GM18873 (cell line): ENCODE data around the gene LRG1.
"Not testable (repeated sequence)": the region's sequence is repeated elsewhere in the genome, so short reads cannot be mapped to it uniquely, and the experiment has no call there.

Source experiments
- ATAC-seq: cut with Tn5 transposase; IDR thresholded peaks from one replicate; pipeline ENCODE4 v1.9.1; 2021; ENCODE audit warnings: mild to moderate bottlenecking, moderate library complexity, moderate number of reproducible peaks; ENCODE audit not compliant: unreplicated experiment, low FRiP score

Gene LRG1

DNA sequence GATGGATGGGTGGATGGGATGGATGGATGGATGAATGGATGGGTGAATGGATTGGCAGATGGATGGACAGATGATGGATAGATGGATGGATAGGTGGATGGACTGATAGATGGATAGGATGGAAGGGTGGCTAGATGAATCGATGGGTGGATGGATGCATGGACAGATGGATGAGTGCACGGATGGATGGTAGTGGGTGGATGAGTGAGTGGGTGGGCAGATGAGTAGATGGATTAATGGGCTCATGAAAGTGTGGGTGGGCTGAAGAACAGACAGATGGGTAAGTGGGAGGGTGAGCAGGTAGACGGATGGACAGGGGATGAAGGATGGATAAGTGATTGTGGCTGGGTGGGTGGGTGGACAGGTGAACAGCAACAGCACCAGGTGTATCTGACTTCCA, 13.9 kb upstream of the LRG1 start:
- ATAC-seq, result no peak

DNA sequence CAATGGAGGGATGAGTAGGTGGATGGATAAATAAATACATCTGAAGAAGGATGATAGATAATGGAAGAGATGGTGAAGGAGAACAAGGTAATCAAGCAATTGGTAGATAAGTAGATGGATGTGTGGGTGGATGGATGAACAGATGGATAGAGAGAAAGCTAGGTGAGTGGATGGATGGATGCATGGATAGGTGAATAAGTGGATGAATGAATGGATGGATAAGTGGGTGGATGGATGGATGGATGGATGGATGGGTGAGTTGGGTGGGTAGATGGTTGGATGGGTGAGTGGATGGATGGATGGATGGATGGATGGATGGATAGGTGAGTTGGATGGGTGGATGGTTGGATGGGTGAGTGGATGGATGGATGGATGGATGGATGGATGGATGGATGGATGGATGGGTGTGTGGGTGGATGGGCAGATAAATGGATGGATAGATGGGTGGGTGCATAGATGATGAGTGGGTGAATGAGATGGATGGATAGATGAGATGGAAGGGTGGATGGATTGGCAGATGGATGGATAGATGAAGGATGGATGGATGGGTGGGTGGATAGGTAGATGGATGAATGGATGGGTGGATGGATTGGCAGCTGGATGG, 13.4 kb upstream of the LRG1 start:
- no peak for ATAC-seq

DNA sequence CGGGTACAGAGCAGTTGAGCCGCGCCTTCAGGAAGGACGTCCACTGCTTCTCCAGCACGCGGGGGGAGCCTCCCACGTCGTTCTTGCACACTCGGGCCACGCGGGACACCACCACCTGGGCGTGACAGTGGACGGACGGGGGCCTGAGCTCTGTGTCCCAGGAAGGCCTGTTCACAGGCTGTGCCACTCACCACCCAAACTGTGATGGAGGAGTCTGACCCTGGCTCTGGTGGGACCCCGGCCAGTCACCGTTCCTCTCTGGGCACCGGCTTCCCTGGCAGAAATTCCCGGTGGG, 12.6 kb upstream of the LRG1 start:
- no peak for ATAC-seq

DNA sequence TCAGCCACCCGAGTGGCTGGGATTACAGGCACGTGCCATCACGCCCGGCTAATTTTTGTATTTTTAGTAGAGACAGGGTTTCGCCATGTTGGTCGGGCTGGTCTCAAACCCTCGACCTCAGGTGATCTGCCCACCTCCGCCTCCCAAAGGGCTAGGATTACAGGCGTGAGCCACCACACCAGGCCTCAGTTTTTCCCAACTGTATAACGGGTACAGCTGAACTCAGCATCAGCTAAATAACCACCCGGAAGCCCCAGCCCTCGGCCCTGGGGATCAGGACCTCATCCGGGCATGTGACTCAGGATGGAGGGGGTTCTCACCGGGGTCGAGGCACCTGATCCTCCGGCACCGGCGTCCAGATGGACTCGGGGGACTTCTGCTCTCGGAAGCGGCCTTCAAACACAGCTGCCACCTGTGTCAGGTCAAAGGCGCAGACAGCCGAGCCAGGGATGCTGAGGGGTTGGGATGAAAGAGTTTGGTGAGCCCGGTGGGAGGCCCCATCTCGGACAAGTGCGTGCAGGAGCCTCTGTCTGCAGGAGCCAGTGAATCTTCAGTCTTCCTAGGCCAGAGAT, 10.7 kb upstream of the LRG1 start:
- no peak for ATAC-seq

DNA sequence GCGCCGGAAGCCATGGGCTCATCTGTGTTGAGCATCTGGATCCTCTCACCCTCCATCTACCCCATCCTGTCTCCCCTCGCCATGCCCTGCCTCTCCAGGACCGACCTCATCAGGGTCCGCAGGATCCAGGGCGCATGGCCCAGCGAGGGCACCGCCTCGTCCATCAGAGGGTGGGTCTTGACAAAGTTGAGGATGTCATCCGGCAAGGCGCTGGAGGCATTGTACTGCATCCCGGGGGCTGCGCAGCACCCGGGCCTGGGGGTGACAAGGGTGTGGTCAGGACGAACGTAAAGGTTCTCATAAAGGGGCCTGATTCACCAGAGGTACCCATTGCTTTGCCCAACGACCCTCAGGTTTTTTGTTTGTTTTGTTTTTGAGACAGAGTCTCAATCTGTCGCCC, 10.2 kb upstream of the LRG1 start:
- no peak for ATAC-seq

DNA sequence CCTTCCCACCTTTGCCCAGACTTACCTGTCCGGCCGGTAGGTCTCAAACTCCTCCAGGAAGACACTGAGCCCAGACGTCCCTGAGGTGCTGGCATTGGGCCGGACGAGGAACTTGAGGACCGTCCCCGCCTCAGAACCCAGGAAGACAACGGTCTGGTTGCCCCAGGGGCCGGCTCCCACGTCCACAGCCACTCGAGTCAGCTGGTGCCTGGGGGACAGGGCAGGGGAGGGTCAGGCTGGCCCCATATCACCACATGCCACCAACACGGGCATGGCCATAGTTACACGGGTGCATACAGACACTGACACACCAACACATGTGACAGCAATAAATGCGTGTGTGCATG, 8.4 kb upstream of the LRG1 start:
- no peak for ATAC-seq

DNA sequence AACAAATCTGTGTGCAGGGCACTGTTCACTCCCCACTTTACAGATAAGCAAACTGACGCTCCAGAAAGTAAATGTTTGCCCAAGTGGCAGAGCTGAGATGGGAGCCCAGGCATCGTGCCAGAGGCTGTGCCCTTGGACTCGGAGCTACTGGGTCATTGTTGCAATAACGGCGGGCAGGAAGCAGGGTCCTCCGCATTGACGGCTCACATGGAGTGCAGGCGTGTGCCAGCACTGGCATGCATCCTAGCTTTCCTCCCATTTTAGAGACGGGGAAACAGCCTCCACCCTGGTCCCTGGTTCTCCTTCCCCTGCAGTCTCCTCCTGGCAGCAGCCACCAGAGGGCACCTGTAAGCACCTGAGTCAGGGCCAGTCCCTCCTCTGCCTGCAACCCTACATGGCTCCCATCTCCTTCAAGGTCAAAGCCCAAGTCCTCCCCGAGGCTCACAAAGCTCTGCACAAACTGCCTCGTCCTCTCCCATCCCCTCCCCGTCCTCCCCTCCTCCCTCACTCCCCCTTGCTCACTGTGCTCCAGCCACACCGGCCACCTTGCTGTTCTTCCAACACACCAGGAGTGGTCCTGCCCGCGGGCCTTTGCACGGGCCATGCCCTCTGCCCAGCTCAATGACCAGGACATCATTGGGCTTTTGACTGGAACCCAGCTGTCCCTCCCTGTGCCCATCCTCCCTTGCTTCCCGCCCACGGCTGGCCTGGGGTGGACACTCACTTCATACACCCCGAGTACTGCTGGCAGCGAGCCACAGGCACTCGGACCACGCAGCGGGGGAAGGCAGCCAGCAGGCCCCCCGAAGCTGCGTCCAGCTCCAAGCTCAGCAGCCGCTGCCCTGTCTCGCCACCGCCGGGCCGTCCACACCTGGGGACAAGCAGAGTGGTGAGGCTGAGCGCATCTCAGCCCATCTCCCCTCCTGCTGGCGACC, 7.7 kb upstream of the LRG1 start:
- no peak for ATAC-seq

DNA sequence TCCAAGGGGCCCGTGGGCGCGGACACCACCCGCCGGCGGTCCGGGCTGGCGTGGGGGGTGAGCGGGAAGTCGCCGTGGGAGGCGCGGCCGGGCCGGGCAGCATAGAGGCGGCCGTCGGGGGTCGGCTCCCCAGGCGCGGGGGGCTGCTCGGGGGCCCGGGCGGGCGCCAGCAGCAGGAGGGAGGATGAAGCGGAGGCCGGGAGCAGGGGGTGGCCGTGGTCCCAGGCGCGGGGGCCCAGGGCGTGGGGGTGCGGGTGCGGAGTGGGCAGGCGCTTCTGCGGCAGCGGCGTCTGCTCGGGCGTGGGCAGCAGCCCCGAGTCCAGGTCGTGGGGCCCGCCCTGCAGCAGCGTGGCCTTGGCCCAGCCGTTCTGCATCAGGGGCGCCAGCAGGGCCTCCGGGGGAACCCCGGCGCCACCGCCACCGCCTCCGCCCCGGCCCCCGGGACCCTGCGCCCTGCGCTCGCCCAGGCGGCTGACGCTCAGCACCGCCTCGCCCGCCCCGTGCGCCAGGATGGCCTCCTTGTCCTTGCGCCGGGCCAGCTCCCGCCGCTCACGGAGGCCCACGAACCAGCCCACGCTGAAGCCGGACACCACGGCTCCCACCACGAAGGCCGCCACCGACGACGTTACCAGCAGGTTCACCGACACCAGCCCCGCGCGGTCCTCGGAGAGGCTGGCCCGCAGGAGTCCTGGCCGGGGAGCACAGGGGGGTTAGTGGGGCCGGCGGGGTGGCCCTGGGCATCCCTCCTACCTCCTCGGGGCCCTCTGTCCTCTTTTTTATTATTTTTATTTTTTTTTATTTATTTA, 4.2 kb upstream of the LRG1 start:
- ATAC-seq, result no peak

DNA sequence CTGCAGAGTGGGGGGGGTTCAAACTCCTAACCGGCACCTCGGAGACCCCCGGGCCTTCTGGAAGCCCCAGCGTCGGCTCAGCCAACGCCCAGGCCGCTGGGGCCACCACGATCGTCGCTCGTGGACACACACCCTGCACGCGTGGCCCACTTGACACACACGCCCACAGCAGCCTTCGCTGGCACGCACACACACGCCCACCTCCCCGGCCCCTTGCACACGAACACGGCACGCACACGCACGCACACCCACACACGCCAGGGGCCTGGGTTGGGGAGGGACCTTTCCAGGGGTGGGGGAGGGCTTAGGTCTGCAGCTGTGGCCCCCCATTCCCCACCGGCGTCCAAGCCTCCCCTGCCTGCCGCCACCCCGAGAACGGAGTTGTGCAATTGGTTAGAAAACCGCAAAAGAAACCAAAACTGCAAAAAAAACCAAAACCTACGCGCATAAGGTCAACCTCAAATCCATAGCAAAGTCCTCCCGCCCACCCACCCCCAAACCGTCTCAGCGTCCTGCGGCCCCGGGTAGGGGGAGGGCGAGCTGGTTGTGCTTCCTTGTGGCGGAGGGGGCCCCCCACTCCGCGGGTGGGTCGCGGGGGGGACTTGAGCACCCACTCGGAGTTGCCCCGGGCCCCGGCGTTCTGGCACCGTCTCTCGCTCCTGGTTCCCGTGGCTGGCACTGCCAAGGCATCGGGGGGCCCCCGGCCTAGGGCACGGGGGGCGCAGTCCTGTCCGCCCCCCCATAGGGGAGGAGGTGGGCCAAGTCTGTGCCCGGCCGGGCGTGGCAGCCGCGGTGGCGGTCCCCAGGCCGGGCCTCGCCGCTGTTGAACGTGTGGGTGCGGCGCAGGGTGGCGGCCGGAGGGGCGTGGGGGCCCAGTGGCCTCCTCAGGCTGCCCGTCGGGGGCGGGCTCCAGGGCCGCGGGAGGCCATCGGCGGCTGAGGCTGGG, 3.3 kb upstream of the LRG1 start:
- no peak for ATAC-seq

DNA sequence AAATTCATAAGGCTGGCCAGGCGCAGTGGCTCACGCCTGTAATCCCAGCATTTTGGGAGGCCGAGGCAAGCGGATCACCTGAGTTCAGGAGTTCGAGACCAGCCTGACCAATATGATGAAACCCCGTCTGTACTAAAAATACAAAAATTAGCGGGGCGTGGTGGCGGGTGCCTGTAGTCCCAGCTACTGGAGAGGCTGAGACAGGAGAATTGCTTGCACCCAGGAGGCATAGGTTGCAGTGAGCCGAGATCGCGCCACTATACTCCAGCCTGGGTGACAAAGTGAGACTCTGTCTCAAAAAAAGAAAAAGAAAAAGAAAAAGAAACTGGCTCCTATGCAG, 1.9 kb upstream of the LRG1 start:
- ATAC-seq, result not testable (repeated sequence)

DNA sequence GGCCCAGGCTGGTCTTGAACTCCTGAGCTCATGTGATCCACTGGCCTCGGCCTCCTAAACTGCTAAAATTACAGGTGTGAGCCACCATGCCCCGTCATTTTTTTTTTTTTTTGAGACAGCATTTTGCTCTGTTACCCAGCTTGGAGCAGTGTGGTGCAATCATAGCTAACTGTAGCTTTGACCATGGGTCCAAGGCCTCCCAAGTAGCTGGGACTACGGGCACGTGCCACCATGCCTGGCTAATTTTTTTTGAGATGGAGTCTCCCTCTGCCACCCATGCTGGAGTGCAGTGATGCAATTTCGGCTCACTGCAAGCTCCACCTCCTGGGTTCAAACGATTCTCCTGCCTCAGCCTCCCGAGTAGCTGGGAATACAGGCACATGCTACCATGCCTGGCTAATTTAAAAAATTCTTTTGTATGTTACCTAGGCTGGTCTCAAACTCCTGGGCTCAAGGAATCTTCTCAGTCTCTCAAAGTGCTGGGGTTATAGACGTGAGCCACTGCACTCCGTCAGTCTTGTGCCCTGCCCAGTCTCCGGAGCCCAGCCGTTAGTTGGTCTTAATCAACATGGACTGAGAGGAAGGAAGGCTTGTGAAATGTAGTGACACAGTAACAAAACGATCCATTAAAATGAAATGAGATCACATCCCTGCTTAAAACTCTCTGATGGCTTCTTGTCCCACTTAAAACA, 1.4 kb upstream of the LRG1 start:
- no peak for ATAC-seq

DNA sequence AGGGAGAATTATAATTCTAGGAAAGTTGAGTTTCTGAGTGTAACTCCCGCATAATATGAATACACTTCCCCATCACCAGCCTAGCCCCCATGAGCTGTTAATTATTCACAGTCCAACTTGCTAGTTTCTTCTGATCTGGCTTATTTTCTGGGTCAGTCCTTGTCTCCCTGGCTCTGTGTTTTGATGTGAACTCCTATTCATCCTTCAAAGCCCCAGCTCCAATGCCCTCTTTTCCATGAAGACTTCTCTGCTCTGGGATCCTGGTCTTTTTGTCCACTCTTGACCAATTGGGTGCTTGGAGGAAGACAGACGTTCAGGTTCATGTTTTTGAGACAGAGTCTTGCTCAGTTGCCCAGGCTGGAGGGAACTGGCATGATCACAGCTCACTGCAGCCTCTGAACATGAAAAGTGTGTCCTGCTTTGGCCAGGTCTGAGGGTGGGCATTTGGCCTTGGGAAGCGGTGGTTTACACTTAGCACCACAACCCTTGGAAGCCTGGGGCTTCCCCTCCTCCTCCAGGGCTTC, 605 bp downstream of the LRG1 start:
- no peak for ATAC-seq

DNA sequence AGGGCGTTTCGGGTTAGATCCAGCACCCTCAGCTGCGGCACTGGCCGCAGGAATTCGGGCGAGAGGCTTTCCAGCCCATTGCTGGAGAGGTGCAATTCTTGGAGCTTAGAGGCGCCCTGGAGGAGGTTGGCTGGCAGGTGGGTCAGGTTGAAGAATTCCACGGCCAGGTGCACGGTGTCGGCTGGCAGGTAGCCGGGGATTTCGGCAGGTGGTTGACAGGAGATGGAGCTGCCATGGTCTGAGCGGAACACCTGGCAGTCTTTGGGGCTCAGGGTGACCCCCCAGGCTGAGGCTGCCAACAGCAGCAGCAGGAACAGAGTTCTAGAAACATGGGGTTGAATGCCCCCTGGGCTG, 1.3 kb downstream of the LRG1 start:
- no peak for ATAC-seq

DNA sequence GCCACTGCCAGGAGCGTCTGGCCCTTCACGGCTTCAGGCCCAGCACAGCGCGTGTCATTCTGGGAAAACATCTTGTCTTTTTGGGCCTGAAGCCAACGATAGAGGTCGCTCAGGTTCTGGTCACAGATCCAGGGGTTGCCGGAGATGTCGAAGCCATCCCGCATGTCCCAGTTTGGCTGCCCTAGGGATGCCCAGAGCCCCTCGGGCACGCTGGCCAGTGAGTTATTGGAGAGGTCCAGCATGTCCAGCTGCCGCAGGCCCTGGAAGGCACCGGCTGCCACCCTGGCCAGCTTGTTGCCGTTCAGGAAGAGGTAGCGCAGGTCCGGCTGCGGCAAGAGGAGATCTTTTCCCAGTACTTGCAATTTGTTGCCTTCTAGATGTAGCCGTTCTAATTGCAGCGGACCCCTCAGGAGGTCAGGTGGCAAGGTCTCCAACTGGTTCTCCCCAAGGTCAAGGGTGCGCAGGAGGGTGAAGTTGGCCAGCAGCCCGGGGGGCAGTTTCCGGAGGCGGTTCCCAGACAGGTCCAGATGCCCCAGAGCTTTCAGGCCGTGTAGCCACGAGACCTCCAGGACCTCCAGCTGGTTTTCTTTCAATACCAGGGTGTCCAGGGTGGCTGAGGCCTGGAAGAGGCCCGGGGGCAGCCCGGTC, 1.8 kb downstream of the LRG1 start:
- no peak for ATAC-seq

DNA sequence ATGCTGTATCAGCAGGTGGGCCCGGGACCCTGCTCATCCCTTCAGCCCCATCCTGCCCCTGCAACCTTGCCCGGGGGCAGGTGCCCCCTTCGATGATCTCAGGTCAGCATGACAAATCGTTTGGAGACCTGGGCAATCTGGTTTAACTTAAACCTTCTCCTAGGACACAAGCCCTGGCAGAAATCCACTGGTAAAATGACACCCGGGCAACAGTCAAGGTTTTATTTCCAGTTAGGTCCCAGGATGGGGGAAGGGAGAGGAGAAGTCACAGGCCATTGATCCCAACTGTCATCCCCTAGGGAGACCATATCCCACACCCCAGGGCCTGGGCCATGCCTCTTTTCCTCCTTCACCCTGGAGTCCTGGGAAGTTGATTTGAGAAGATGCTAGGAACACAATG, 3.0 kb downstream of the LRG1 start:
- no peak for ATAC-seq

DNA sequence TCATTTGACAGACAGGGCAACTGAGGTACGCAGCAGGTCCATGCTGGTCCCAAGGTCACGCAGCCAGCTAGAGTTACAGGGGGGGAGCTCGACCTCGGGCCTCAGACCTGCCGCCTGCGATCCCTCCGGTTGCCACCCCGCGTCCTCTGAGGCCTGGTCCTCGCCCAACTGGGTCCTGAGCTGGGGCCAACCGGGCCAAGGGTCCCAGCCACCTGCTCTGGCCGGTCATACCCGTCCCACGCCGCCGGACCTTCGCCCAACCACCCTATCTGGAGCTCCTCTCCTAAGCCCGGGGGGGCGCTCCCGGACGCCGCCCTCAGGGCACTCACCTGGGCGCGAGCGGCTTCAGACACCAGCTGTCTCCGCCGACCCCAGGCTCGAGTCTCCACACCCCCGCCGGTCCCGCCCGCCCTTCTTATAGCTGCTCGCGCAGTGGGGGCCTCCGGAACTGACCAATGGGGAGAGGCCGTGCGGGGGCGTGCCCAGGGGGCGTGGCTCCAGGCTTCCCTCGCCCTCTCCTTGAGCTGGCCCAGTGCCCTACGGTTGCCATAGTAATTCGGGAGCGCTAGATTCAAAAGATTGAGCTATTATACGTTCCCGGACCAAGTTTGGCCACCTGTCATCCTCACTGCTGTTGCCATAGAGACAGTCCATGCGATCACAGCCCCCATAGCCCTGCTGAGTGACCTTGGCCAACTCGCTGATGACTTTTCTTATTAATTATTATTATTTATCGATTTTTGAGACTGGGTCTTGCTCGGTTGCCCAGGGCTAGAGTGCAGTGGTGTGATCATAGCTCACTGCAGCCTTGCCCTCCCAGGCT, 4.8 kb downstream of the LRG1 start, which contains the start of gene PLIN5:
TSS of gene PLIN5 (minus strand) at position 389 of the 823 bp plus-strand sequence. CDS start 1,150 bp downstream, outside the sequence.
- no peak for ATAC-seq

DNA sequence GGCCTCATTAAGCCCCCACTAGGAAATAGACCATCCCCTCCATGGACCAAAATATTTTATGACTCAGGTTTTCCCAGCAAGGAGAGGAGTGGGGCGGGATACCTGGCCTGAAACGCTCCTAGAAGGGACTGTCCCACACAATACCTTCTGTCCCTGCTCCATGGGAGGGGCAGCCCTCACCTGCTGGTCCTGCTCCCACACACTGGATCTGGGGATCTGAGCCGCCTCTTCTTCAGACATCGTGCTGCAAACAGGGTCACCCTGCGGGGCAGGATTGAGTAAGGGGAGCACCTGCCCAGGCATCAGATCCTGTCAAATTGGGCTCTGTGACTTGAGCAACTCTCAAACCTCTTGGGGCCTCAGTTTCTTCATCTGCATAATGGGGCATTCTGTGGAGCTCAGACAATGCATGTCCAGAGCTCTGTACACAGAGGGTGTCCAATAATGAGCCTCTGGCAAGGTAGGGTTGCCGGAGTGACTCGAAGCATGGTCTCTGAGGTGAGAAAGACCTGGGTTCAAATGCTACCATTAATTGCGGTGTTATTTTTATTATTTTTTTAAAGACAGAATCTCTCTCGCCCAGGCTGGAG, 5.9 kb downstream of the LRG1 start:
- no peak for ATAC-seq

DNA sequence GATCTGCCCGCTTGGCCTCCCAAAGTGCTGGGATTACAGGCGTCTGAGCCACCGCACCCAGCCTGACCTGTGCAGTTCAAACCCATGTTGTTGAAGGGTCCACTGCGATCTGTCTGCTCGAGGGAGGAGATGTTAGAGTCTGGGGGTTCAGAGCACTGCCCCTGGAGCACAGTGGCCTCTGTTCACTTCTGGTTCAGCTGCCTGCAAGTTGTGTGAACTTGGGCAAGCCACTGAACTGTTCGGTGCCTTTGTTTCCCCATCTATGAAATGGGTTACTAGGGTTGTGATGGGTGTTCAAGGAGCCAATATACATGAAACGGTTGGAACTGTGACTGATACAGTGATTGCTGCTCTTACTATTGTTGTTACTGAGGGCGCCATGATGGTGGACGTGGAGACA, 6.5 kb downstream of the LRG1 start:
- no peak for ATAC-seq
